ENCODE results near the gene TMEM154. TPM values are rescaled to one million over a fixed set of nuclear protein-coding genes. Genes with fewer than 3 reads are reported as not detected.

TMEM154 gene
- total RNA-seq, 1 experiment from 2014 or later, result 3.6 TPM

GRCh38 chr4:152618971-152619370 is 60.8 kb downstream of the TMEM154 start:
- intact Hi-C loops (cut with micrococcal nuclease), result no loop called here
- ATAC-seq, result peak; percentile 54
- ChIA-PET POLR2A (ENCODE audit: unreplicated experiment) (no interaction called here), CTCF (no interaction called here)
- Histone ChIP-seq H3K9ac (ENCODE audit: low read length) (no peak overlapping the region), H3K36me3 (ENCODE audit: low read depth, low read length) (no peaks in the 10 kb centered on the region), H3K4me1 (ENCODE audit: insufficient read depth, low read length) (peaks cover 14% of the 10 kb centered on the region), H3F3A (ENCODE audit: low read length, unreplicated experiment) (no peaks in the 10 kb centered on the region), H4K20me1 (ENCODE audit: low read length) (no peaks in the 10 kb centered on the region), H3K79me2 (ENCODE audit: low read length) (no peaks in the 10 kb centered on the region), H3K27ac (ENCODE audit: low read length) (no peak overlapping the region), H3K4me2 (ENCODE audit: low read length) (0 out of 2 replicates have a peak overlapping the region, but pooled peaks have one; percentile 15), H3K4me3 (ENCODE audit: low read length) (no peak overlapping the region), H3K27me3 (ENCODE audit: low read length) (no peaks in the 10 kb centered on the region), H3K9me2 (replicated peaks; ENCODE audit: low read length) (no peaks in the 10 kb centered on the region), H3K9me3 (ENCODE audit: low read length) (no peaks in the 10 kb centered on the region), H2AFZ (ENCODE audit: low read length) (no peak overlapping the region)
- no peak for TF ChIP-seq EZH2phosphoT487 (IDR thresholded peaks at IDR 0.05; ENCODE audit: borderline replicate concordance, low read length)
- no peak for TF ChIP-seq EZH2 (IDR thresholded peaks at IDR 0.05; ENCODE audit: low read length, unreplicated experiment)
- TF ChIP-seq CTCF (conservative IDR thresholded peaks at IDR 0.05; ENCODE audit: low read depth, low read length), result no peak
- BruUV-seq (replicated peaks), result no TSS peak
- peak; percentile 81 for DNase-seq

GRCh38 chr4:152616804-152617203 is 63.0 kb downstream of the TMEM154 start:
- ATAC-seq, result no peak
- Histone ChIP-seq H3K79me2 (ENCODE audit: low read length) (no peaks in the 10 kb centered on the region), H3K9ac (ENCODE audit: low read length) (no peak overlapping the region), H3K4me1 (ENCODE audit: insufficient read depth, low read length) (peaks cover 14% of the 10 kb centered on the region), H3K27ac (ENCODE audit: low read length) (no peak overlapping the region), H3F3A (ENCODE audit: low read length, unreplicated experiment) (no peaks in the 10 kb centered on the region), H2AFZ (ENCODE audit: low read length) (no peak overlapping the region), H3K9me3 (ENCODE audit: low read length) (no peaks in the 10 kb centered on the region), H3K4me3 (ENCODE audit: low read length) (no peak overlapping the region), H3K36me3 (ENCODE audit: low read depth, low read length) (no peaks in the 10 kb centered on the region), H3K9me2 (replicated peaks; ENCODE audit: low read length) (no peaks in the 10 kb centered on the region), H3K4me2 (ENCODE audit: low read length) (no peak overlapping the region), H3K27me3 (ENCODE audit: low read length) (no peaks in the 10 kb centered on the region), H4K20me1 (ENCODE audit: low read length) (no peaks in the 10 kb centered on the region)
- CTCF ChIA-PET, result no interaction called here
- no peak for DNase-seq
- POLR2A ChIA-PET (ENCODE audit: unreplicated experiment), result no interaction called here
- BruUV-seq (replicated peaks), result no TSS peak
- no peak for TF ChIP-seq CTCF (conservative IDR thresholded peaks at IDR 0.05; ENCODE audit: low read depth, low read length)
- no peak for TF ChIP-seq EZH2phosphoT487 (IDR thresholded peaks at IDR 0.05; ENCODE audit: borderline replicate concordance, low read length)
- no peak for TF ChIP-seq EZH2 (IDR thresholded peaks at IDR 0.05; ENCODE audit: low read length, unreplicated experiment)
- intact Hi-C loops (cut with micrococcal nuclease), result no loop called here

- Histone ChIP-seq H3K4me3 (ENCODE audit: low read length) (no peak overlapping the region), H3K9me2 (replicated peaks; ENCODE audit: low read length) (no peaks in the 10 kb centered on the region), H4K20me1 (ENCODE audit: low read length) (no peaks in the 10 kb centered on the region), H3K9ac (ENCODE audit: low read length) (no peak overlapping the region), H3K4me2 (ENCODE audit: low read length) (no peak overlapping the region), H3K79me2 (ENCODE audit: low read length) (no peaks in the 10 kb centered on the region), H3F3A (ENCODE audit: low read length, unreplicated experiment) (no peaks in the 10 kb centered on the region), H3K4me1 (ENCODE audit: insufficient read depth, low read length) (peaks cover 9% of the 10 kb centered on the region), H3K27me3 (ENCODE audit: low read length) (no peaks in the 10 kb centered on the region), H3K9me3 (ENCODE audit: low read length) (no peaks in the 10 kb centered on the region), H3K27ac (ENCODE audit: low read length) (no peak overlapping the region), H2AFZ (ENCODE audit: low read length) (no peak overlapping the region), H3K36me3 (ENCODE audit: low read depth, low read length) (no peaks in the 10 kb centered on the region)
- DNase-seq (peak; percentile 47), ATAC-seq (peak; percentile 71)
- TF ChIP-seq CTCF (conservative IDR thresholded peaks at IDR 0.05; ENCODE audit: low read depth, low read length) (no peak), EZH2 (IDR thresholded peaks at IDR 0.05; ENCODE audit: low read length, unreplicated experiment) (no peak), EZH2phosphoT487 (IDR thresholded peaks at IDR 0.05; ENCODE audit: borderline replicate concordance, low read length) (no peak)
- no TSS peak for BruUV-seq (replicated peaks)
- intact Hi-C loops (cut with micrococcal nuclease), result no loop called here
- ChIA-PET CTCF (no interaction called here), POLR2A (ENCODE audit: unreplicated experiment) (no interaction called here)
These were observed 65.7 kb downstream of the TMEM154 start for GRCh38 chr4:152613841-152614721.

Measured in PC-3 (cell line).